Measurements from ENCODE around the gene CCNG2.

The CCNG2 gene

DNA sequence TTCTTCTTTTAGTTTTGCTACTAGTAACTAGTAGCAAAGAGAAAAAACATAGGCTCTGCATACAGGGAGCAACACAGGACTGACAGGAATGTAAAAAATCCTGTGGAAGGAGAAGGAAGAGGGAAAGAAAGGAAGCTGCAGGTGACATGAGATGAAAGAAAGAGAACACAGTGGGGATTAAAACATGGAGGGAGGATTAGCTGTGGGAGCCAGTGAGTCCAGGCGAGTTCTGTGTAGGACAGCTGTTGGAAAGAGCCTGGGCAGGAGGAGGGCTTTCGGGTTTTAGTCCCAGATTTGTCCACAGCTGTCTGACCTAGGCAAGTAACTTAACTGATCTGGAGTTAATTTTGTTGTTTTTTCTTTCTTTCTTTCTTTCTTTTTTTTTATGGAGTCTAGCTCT lies 21.6 kb downstream of the CCNG2 start:
- WGBS = 49% methylated on average over 2 of the region's 2 CpGs
- no peaks in the 10 kb centered on the region for H3K36me3 ChIP-seq (ENCODE audit: insufficient read depth, low read length)

DNA sequence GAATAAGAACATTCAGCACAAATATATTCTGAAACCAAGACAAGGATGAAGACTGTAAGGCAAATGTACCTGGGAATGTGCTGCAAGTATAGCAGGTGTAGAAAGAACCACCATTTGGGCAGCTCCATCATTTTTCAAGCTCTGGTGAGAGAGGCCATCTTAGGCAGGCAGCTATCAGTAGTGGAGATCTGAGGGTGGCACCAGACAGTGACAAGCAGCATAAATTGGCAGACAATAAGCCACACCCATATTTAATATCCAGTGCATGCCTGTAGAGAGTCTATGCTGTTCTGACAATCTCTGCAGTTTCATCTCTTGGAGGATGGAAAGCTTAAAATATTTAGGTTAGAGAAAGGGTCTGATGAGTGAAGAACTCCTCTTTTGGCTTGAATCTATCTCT lies 22.5 kb downstream of the CCNG2 start:
- H3K9me3 ChIP-seq (ENCODE audit: insufficient read depth, low read depth, low read length) = no peaks in the 10 kb centered on the region
- peaks cover 39% of the 10 kb centered on the region for H3K27me3 ChIP-seq (ENCODE audit: insufficient read depth, low read length)
- H3K4me3 ChIP-seq (ENCODE audit: low read length) = no peak overlapping the region
- no peak overlapping the region for H3K9ac ChIP-seq (ENCODE audit: low read depth, low read length)
- H3K36me3 ChIP-seq (ENCODE audit: insufficient read depth, low read length) = no peaks in the 10 kb centered on the region
- H3K4me1 ChIP-seq (ENCODE audit: insufficient read depth, low read length) = peaks cover 27% of the 10 kb centered on the region
- H3K27ac ChIP-seq (ENCODE audit: low read depth, low read length) = no peak overlapping the region

More for the DNA sequence above, 21.6 kb downstream of the CCNG2 start:
- peaks cover 27% of the 10 kb centered on the region for H3K4me1 ChIP-seq (ENCODE audit: insufficient read depth, low read length)
- H3K27ac ChIP-seq (ENCODE audit: low read depth, low read length) = no peak overlapping the region
- peaks cover 43% of the 10 kb centered on the region for H3K27me3 ChIP-seq (ENCODE audit: insufficient read depth, low read length)
- no peak overlapping the region for H3K9ac ChIP-seq (ENCODE audit: low read depth, low read length)
- H3K4me3 ChIP-seq (ENCODE audit: low read length) = no peak overlapping the region
- H3K9me3 ChIP-seq (ENCODE audit: insufficient read depth, low read depth, low read length) = no peaks in the 10 kb centered on the region

DNA sequence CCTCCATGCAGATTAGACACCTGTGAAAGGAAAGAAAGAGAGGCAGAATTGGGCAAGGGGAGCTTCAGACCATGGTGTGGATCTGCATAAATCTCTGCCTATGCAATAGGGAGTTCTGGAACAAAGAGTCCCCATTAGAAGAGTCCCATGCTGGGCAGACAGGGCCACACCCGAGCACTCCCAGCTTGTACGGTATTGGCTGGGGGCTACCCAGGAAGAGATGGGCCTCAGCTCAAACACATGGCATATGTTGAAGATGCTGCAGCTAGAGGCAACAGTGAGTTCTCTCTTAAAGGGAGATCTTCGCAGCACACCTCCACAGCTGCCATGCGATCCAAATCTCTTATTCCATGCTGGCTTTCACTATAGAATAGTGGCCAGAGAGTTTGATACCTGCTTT lies 24.7 kb downstream of the CCNG2 start:
- Histone ChIP-seq H3K27me3 (ENCODE audit: insufficient read depth, low read length) (peaks cover 38% of the 10 kb centered on the region), H3K9me3 (ENCODE audit: insufficient read depth, low read depth, low read length) (no peaks in the 10 kb centered on the region), H3K4me1 (ENCODE audit: insufficient read depth, low read length) (peaks cover 16% of the 10 kb centered on the region), H3K9ac (ENCODE audit: low read depth, low read length) (no peak overlapping the region), H3K27ac (ENCODE audit: low read depth, low read length) (no peak overlapping the region), H3K36me3 (ENCODE audit: insufficient read depth, low read length) (no peaks in the 10 kb centered on the region), H3K4me3 (ENCODE audit: low read length) (no peak overlapping the region)
- WGBS = 82% methylated on average over 4 of the region's 4 CpGs

DNA sequence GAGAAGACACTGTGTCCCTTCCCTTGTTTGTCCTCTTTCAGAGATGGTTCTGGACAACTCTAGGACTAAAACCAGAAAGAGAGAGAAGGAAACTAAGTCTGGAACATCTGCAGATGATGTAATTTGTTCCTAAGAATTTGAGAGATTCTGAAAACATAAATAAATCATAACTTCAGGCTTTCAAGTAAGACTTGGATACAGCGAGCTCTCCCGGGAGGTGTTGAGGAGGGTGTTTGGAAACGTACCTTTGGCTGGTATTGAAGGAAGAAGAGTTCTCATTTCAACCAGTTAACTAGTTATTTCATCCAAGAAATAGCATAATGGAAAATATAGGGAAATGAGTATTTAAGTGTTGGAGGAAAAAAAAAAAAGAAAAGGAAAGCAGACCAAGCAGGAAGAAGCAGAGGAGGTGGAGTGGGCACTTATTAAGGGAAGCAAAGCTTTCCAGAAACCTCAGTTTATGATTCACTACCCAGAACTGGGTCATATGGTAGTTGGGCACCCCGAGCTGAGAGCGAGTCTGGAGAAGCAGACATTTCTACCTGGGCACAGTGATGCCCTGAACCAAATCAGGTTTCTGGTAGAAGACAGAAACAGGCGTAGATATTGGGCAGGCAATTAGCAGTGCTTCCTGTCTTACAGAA lies 26.9 kb downstream of the CCNG2 start:
- H3K4me3 ChIP-seq (ENCODE audit: low read length) = no peak overlapping the region
- H3K9ac ChIP-seq (ENCODE audit: low read depth, low read length) = no peak overlapping the region
- H3K27me3 ChIP-seq (ENCODE audit: insufficient read depth, low read length) = peaks cover 22% of the 10 kb centered on the region
- 89% methylated on average over 6 of the region's 6 CpGs for WGBS
- H3K27ac ChIP-seq (ENCODE audit: low read depth, low read length) = no peak overlapping the region
- no peaks in the 10 kb centered on the region for H3K9me3 ChIP-seq (ENCODE audit: insufficient read depth, low read depth, low read length)
- H3K4me1 ChIP-seq (ENCODE audit: insufficient read depth, low read length) = no peaks in the 10 kb centered on the region
- no peaks in the 10 kb centered on the region for H3K36me3 ChIP-seq (ENCODE audit: insufficient read depth, low read length)

DNA sequence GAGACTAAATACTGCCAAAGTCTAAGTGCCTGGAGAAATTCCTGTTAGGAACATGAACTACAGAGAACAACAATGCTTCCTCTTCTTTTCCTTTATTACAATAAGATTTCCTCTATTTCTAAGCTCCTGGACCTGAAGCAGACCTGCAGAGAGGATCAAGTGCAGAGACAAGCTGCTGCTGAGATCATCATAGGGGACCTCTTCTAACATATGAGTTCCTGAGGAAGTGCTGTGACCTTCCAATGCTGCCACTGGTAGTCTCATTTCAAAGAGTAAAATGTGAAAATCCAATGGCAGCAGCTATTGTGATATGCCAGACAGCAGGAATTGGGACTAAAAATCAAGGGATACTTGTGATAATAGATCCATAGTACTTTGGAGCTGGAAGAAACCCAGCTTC lies 28.0 kb downstream of the CCNG2 start:
- no peak overlapping the region for H3K27ac ChIP-seq (ENCODE audit: low read depth, low read length)
- no peak overlapping the region for H3K9ac ChIP-seq (ENCODE audit: low read depth, low read length)
- H3K9me3 ChIP-seq (ENCODE audit: insufficient read depth, low read depth, low read length) = no peaks in the 10 kb centered on the region
- H3K27me3 ChIP-seq (ENCODE audit: insufficient read depth, low read length) = peaks cover 22% of the 10 kb centered on the region
- H3K4me3 ChIP-seq (ENCODE audit: low read length) = no peak overlapping the region
- H3K36me3 ChIP-seq (ENCODE audit: insufficient read depth, low read length) = no peaks in the 10 kb centered on the region
- no peaks in the 10 kb centered on the region for H3K4me1 ChIP-seq (ENCODE audit: insufficient read depth, low read length)

DNA sequence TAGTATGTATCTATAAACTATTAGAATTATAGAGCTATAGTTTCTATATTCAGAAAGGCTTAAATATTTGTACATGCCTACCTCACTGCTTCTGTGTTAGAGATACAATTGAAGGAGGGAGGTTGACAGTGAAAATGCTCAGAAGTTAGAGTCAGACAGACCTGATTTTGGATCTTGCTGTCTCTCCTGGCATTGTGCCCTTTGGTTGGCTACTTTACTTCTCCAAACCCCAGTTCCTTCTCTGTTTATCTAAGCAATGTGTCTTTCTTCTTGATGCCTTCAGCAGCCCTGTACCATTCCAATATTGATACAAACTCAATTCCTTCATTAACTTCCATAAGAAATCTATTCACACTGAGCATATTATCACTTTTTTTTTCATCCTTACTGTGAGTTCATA lies 28.7 kb downstream of the CCNG2 start:
- Histone ChIP-seq H3K27me3 (ENCODE audit: insufficient read depth, low read length) (peaks cover 22% of the 10 kb centered on the region), H3K36me3 (ENCODE audit: insufficient read depth, low read length) (no peaks in the 10 kb centered on the region), H3K4me1 (ENCODE audit: insufficient read depth, low read length) (no peaks in the 10 kb centered on the region), H3K4me3 (ENCODE audit: low read length) (no peak overlapping the region), H3K9ac (ENCODE audit: low read depth, low read length) (no peak overlapping the region), H3K9me3 (ENCODE audit: insufficient read depth, low read depth, low read length) (no peaks in the 10 kb centered on the region), H3K27ac (ENCODE audit: low read depth, low read length) (no peak overlapping the region)

DNA sequence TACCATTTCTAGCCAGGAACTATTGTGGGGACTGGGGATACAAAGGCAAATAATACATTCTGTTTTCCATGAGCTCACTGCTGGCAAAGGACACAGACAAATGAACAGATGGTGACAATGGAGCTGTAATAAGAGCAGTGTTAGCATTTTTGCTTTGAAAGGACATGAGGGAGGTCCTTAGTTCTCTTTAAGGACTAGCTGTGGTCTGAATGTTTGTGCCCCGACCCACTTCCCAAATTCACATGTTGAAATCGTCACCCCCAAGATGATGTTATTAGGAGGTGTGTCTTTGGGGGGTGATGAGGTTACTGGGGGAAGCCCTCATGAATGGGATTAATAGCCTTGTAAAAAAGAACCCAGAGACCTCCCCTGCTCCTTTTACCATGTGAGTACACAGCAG lies 30.3 kb downstream of the CCNG2 start:
- Histone ChIP-seq H3K27ac (ENCODE audit: low read depth, low read length) (no peak overlapping the region), H3K36me3 (ENCODE audit: insufficient read depth, low read length) (no peaks in the 10 kb centered on the region), H3K4me1 (ENCODE audit: insufficient read depth, low read length) (no peaks in the 10 kb centered on the region), H3K9ac (ENCODE audit: low read depth, low read length) (no peak overlapping the region), H3K27me3 (ENCODE audit: insufficient read depth, low read length) (peaks cover 22% of the 10 kb centered on the region), H3K9me3 (ENCODE audit: insufficient read depth, low read depth, low read length) (no peaks in the 10 kb centered on the region), H3K4me3 (ENCODE audit: low read length) (no peak overlapping the region)
- 90% methylated on average over 1 of the region's 2 CpGs for WGBS

DNA sequence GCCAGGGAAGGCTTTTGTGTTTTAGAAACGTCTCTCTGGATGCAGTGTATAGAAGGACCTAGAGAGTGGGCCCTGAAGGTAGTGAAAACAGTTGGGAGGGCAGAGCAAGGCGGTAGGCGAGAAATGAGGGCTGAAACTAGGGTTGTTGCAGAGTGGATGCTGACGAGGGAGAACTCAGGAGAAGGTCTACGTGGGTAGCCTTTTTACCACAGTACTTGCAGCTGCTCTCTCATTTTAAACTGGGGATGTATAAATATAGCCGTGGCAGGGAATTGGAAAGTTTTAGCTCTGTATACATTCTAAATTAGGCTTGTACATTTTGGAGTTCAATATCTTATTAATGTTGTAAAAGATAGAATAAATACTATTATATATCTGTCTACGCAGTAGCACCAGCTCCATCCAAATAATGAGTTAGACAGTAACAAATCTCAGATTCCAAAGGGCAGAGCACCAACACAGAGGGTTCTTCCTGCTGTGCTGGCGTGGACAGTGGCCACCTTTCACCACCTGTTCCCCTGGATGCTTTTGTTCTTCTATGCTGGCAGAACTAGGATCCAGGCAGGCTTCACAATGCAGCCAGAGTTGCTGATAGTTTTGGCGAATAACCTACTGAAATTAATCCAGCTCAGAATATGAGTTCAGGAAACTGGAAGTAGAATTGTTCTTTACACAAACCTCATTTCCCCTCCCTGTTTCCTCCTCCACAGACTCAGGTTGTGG lies 31.7 kb downstream of the CCNG2 start:
- Histone ChIP-seq H3K27ac (ENCODE audit: low read depth, low read length) (no peak overlapping the region), H3K9ac (ENCODE audit: low read depth, low read length) (no peak overlapping the region), H3K9me3 (ENCODE audit: insufficient read depth, low read depth, low read length) (no peaks in the 10 kb centered on the region), H3K27me3 (ENCODE audit: insufficient read depth, low read length) (peaks cover 27% of the 10 kb centered on the region), H3K4me3 (ENCODE audit: low read length) (no peak overlapping the region), H3K4me1 (ENCODE audit: insufficient read depth, low read length) (0 out of 2 replicates have a peak, but pooled peaks cover 3% of the 10 kb centered on the region), H3K36me3 (ENCODE audit: insufficient read depth, low read length) (no peaks in the 10 kb centered on the region)
- 88% methylated on average over 9 of the region's 9 CpGs for WGBS

DNA sequence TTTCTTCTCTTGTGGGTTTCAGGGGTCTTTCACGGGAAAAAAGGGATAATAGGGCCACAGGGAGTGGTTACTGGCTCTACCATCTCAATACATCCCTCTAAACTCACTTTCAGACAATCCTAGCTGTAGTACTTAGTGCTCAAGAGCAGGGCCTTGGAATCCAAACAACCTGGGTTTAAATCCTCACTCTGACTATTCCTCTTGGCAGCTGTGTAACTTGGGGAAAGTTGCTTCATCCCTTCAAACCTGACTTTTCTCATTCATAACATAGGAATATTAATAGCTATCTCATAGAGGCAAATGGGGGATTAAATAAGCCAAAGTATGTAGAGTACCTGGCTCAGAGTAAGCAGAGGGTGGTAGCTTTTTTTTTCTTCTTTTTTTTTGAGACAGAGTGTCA lies 32.4 kb downstream of the CCNG2 start:
- H3K4me3 ChIP-seq (ENCODE audit: low read length) = no peak overlapping the region
- 0 out of 2 replicates have a peak, but pooled peaks cover 3% of the 10 kb centered on the region for H3K4me1 ChIP-seq (ENCODE audit: insufficient read depth, low read length)
- 86% methylated on average over 1 of the region's 1 CpG for WGBS
- H3K36me3 ChIP-seq (ENCODE audit: insufficient read depth, low read length) = no peaks in the 10 kb centered on the region
- no peak overlapping the region for H3K27ac ChIP-seq (ENCODE audit: low read depth, low read length)
- H3K9me3 ChIP-seq (ENCODE audit: insufficient read depth, low read depth, low read length) = no peaks in the 10 kb centered on the region
- no peak overlapping the region for H3K9ac ChIP-seq (ENCODE audit: low read depth, low read length)
- H3K27me3 ChIP-seq (ENCODE audit: insufficient read depth, low read length) = peaks cover 31% of the 10 kb centered on the region

DNA sequence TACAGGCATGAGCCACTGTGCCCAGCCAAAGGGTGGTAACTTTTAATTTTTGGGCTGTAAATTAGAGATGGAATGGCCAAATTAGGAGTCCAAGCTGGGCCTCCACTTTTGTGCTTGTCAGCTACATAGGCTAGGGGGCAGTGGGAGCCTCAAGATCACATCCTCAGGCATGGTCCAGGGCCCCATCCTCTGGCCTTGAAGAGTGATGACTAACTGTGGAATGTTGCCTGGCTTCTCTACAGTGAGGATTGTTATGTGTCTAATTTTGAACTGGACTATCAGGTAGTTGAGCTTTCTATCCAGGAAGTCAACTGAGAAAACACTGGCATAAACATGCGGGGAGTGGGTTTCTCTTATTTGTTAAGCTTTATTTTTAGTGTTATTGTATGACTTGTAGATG lies 33.0 kb downstream of the CCNG2 start:
- H3K9ac ChIP-seq (ENCODE audit: low read depth, low read length) = no peak overlapping the region
- H3K36me3 ChIP-seq (ENCODE audit: insufficient read depth, low read length) = no peaks in the 10 kb centered on the region
- no peak overlapping the region for H3K4me3 ChIP-seq (ENCODE audit: low read length)
- no peak overlapping the region for H3K27ac ChIP-seq (ENCODE audit: low read depth, low read length)
- H3K27me3 ChIP-seq (ENCODE audit: insufficient read depth, low read length) = peaks cover 31% of the 10 kb centered on the region
- 0 out of 2 replicates have a peak, but pooled peaks cover 3% of the 10 kb centered on the region for H3K4me1 ChIP-seq (ENCODE audit: insufficient read depth, low read length)
- H3K9me3 ChIP-seq (ENCODE audit: insufficient read depth, low read depth, low read length) = no peaks in the 10 kb centered on the region
- 91% methylated on average over 1 of the region's 1 CpG for WGBS

DNA sequence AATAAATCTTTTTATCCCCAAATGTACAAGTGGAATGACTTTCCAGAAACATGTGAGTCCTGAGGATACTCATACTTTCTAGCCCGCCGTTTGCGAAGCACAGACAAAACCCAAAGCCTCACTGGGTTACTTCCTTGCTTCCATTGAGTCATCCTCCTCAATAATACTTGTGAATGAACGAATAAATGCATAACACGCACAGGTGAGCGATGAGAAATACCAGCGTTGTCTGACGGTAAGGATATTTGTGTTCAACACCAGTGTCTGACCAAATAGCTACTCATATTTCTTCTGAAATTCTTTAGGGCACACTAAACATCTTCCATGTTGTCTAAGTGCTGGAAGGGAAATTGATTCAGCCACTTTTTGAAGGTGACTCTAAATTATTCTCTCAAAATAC lies 36.0 kb downstream of the CCNG2 start:
- no peak overlapping the region for H3K4me3 ChIP-seq (ENCODE audit: low read length)
- no peak overlapping the region for H3K9ac ChIP-seq (ENCODE audit: low read depth, low read length)
- H3K9me3 ChIP-seq (ENCODE audit: insufficient read depth, low read depth, low read length) = no peaks in the 10 kb centered on the region
- H3K36me3 ChIP-seq (ENCODE audit: insufficient read depth, low read length) = no peaks in the 10 kb centered on the region
- WGBS = 96% methylated on average over 8 of the region's 8 CpGs
- peaks cover 25% of the 10 kb centered on the region for H3K27me3 ChIP-seq (ENCODE audit: insufficient read depth, low read length)
- H3K27ac ChIP-seq (ENCODE audit: low read depth, low read length) = no peak overlapping the region
- H3K4me1 ChIP-seq (ENCODE audit: insufficient read depth, low read length) = 0 out of 2 replicates have a peak, but pooled peaks cover 3% of the 10 kb centered on the region

All from HUES64 (cell line).